GM23248 (cell line): ENCODE results near the gene SPEF2.

ENCODE experiments used
- EZH2 ChIP-seq: fragments of 200-600 bp; sonication (generic); IDR thresholded peaks from 2 replicates; pipeline ENCODE4 v1.6.1; 2018; ENCODE audit warnings: antibody characterized with exemption, mild to moderate bottlenecking; ENCODE audit not compliant: insufficient read depth, poor library complexity, severe bottlenecking
- EZH2phosphoT487 ChIP-seq: fragments of 200-600 bp; sonication (generic); IDR thresholded peaks from 2 replicates; pipeline ENCODE4 v1.6.1; 2018; ENCODE audit warnings: antibody characterized with exemption, moderate library complexity, mild to moderate bottlenecking, low read depth; ENCODE audit not compliant: insufficient read depth

GRCh38 chr5:35656721-35657120 is 39.1 kb downstream of the SPEF2 start:
- TF ChIP-seq EZH2 (no peak), EZH2phosphoT487 (no peak)
